IPS-18a (cell line): ENCODE data around the gene ABCA2.

Experiments
- H3K27ac ChIP-seq: one replicate; pipeline ENCODE4 v1.5.1; 2013; ENCODE audit warnings: low read length
- H3K27me3 ChIP-seq: one replicate; pipeline ENCODE4 v1.6.1; 2013; ENCODE audit warnings: mild to moderate bottlenecking, low read length; ENCODE audit not compliant: control insufficient read depth, insufficient read depth
- H3K36me3 ChIP-seq: one replicate; pipeline ENCODE4 v1.6.1; 2013; ENCODE audit warnings: low read depth, low read length; ENCODE audit not compliant: control insufficient read depth
- H3K4me1 ChIP-seq: one replicate; pipeline ENCODE4 v1.6.1; 2013; ENCODE audit warnings: low read depth, low read length; ENCODE audit not compliant: control insufficient read depth
- H3K4me3 ChIP-seq: one replicate; pipeline ENCODE4 v1.5.1; 2013; ENCODE audit warnings: low read length
- H3K9ac ChIP-seq: one replicate; pipeline ENCODE4 v1.6.1; 2013; ENCODE audit warnings: mild to moderate bottlenecking, low read length, moderate library complexity
- H3K9me3 ChIP-seq: one replicate; pipeline ENCODE4 v1.6.1; 2013; ENCODE audit warnings: low read depth, low read length; ENCODE audit not compliant: control insufficient read depth

ABCA2 gene

DNA sequence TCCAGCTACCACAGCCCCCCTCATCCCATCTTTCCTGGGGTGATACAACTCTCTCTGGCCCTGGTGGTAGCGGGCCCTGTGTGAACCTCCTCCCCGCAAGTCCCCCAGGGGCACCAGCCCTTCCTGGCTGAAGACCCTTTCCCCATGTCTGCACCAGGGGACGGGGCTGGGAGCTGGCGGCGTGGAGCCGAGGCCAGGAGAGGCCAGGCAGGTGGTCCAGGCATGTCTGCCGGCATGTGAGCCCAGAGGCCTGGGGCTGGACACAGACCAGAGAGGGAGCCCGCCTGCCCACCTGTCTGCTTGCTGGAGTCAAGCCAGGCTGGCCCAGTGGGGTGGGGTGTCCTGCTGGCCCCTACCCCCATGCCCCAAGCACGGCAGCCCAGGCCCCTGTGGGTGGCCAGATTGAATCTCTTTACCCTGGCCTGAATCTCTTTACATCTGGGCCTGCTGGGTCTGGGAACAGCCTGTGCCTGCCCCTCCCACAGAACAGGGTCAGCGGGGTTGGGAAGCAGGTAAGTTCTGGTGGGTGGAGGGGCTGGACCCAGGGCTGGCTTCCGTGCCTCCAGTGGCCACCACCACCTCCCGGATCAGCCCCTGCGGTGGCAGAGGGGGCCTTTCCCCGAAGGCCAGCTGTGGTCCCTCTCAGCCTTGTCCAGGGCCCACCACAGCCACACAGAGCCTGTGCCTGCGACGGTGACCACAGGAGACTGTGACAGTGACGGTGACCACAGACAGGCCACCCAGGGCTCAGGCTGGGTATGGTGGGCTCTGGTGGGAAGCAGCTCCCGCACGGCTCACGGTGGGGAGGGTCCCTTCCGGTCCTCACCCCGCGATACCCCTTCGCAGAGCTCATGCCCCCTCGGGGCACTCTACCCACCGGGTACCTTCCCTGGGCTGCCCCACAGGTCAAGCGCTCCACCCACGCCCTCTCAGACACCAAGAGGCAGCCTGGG is 68.9 kb downstream of the ABCA2 start:
- Histone ChIP-seq H3K27ac (no peak overlapping the region), H3K4me1 (no peaks in the 10 kb centered on the region), H3K4me3 (no peak overlapping the region), H3K9ac (no peak overlapping the region), H3K9me3 (no peaks in the 10 kb centered on the region), H3K27me3 (no peaks in the 10 kb centered on the region), H3K36me3 (no peaks in the 10 kb centered on the region)

DNA sequence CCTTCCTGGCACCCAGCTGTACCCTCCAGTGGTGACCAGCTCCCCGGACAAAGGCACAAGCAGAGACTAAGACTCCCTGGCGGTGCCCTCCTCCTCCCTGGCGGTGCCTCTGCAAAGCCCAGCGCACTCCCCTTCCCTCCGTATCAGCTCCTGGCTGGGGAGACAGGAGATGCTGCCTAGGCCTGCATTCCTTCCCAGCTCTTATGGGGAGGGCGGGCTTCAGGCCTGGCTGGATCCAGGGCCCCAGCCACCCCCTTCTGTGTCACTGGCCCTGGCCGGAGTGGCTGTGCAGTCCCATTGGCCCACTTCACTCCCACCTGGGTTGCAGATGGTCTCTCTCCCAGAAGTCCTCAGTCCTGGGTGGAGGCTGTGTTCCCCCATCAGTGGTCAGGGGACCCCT is 69.6 kb downstream of the ABCA2 start:
- no peaks in the 10 kb centered on the region for H3K36me3 ChIP-seq
- no peaks in the 10 kb centered on the region for H3K9me3 ChIP-seq
- no peak overlapping the region for H3K9ac ChIP-seq
- no peaks in the 10 kb centered on the region for H3K4me1 ChIP-seq
- no peak overlapping the region for H3K27ac ChIP-seq
- no peak overlapping the region for H3K4me3 ChIP-seq
- H3K27me3 ChIP-seq: no peaks in the 10 kb centered on the region

DNA sequence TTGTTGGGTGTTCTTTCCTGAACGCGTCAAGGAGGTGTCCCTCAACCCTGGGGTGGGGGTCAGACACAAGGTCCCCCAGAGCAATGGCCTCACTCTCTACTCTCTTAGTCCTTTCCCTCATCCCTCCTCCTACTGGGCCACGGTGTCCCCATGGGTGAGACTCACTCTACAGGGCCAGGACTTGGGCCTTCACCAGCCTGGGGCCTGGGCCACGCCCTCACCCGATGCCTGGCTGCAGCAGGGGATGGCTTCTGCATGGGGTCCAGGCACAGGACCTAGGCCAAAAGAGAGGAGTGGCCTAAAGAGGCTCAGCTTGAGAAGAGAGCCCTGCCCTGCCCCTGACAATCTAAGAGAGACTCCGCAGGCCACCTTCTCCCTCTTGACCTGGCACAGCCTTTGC is 70.1 kb downstream of the ABCA2 start:
- Histone ChIP-seq H3K27ac (no peak overlapping the region), H3K36me3 (no peaks in the 10 kb centered on the region), H3K4me3 (no peak overlapping the region), H3K9ac (no peak overlapping the region), H3K9me3 (no peaks in the 10 kb centered on the region), H3K27me3 (no peaks in the 10 kb centered on the region), H3K4me1 (no peaks in the 10 kb centered on the region)

DNA sequence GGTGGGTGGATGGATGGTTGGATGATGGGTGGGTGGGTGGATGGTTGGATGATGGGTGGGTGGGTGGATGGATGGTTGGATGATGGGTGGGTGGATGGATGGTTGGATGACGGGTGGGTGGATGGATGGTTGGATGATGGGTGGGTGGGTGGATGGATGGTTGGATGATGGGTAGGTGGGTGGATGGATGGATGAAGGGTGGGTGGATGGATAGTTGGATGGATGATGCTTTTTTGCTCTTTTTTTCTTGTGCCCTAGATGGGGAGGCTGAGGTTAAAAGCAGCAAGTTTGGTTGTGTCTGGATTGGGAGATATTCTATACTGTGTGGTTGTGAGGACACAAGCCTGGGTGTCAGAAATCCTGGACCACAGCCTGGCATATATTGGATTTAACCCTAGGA is 70.6 kb downstream of the ABCA2 start:
- no peaks in the 10 kb centered on the region for H3K27me3 ChIP-seq
- H3K4me3 ChIP-seq: no peak overlapping the region
- H3K9ac ChIP-seq: no peak overlapping the region
- H3K9me3 ChIP-seq: no peaks in the 10 kb centered on the region
- no peaks in the 10 kb centered on the region for H3K4me1 ChIP-seq
- H3K36me3 ChIP-seq: no peaks in the 10 kb centered on the region
- H3K27ac ChIP-seq: no peak overlapping the region
